Thoracic aorta (tissue), 2 donors: ENCODE data around the gene FAM83G. TPM values are rescaled to one million over a fixed set of nuclear protein-coding genes. Genes with fewer than 3 reads are reported as not detected.
A peak's percentile ranks its signal among the peaks of the same experiment; 100 is the strongest.
"Not testable (repeated sequence)": the region's sequence is repeated elsewhere in the genome, so short reads cannot be mapped to it uniquely, and the experiment has no call there.

ENCODE experiments used
- ATAC-seq: fragments of 150-250 bp; one replicate; pipeline ENCODE4 v1.8.0; 2017; ENCODE audit warnings: low read depth; ENCODE audit not compliant: insufficient number of reproducible peaks, low FRiP score
- DNase-seq: peaks from one replicate; pipeline ENCODE4 v3.0.0-alpha.2; 2020; ENCODE audit warnings: low spot score
- H3K27ac ChIP-seq, 2 donors: fragments of 200-600 bp; sonication (generic); 1 replicate in 1 of 2; 2 replicates in 1 of 2; pipeline ENCODE4 v1.5.1; 2016; ENCODE audit warnings: mild to moderate bottlenecking in 2 of 2, moderate library complexity in 2 of 2
- H3K27me3 ChIP-seq: fragments of 200-600 bp; sonication (generic); replicated peaks from 2 replicates; pipeline ENCODE4 v1.6.0; 2016; ENCODE audit warnings: mild to moderate bottlenecking; ENCODE audit not compliant: insufficient read depth
- H3K36me3 ChIP-seq: fragments of 200-600 bp; sonication (generic); one replicate; pipeline ENCODE4 v1.5.1; 2016
- H3K4me1 ChIP-seq, 2 donors: fragments of 200-600 bp; sonication (generic); 1 replicate in 1 of 2; 2 replicates in 1 of 2; pipeline versions ENCODE4 v1.5.1 to v1.6.0; 2016; ENCODE audit warnings: low read depth in 2 of 2, mild to moderate bottlenecking in 1 of 2; ENCODE audit not compliant: control insufficient read depth in 1 of 2
- H3K4me3 ChIP-seq: fragments of 200-600 bp; sonication (generic); 2 replicates; pipeline ENCODE4 v1.5.1; 2016; ENCODE audit warnings: mild to moderate bottlenecking
- H3K9me3 ChIP-seq: fragments of 200-600 bp; sonication (generic); 2 replicates; pipeline ENCODE4 v1.5.1; 2016
- total RNA-seq, 2 donors: library from RNA; depleted of rRNA; stranded (reverse); fragments of >200 nt; gene quantifications; one replicate each; pipeline versions ENCODE4 v1.1.0 to v1.2.3, GENCODE V29; 2016
- TF ChIP-seq, protein P1 (sequence below): fragments of 200-600 bp; sonication (generic); IDR thresholded peaks from one replicate; pipeline ENCODE4 v1.5.1; 2019; ENCODE audit warnings: antibody characterized with exemption

FAM83G gene
- total RNA-seq, 2 donors from 2014 or later: 10.8 to 19.8 TPM

- ATAC-seq (no peak), DNase-seq (no peak)
- Histone ChIP-seq H3K27me3 (no peaks in the 10 kb centered on the region), H3K4me1 (peaks cover 0 to 17% of the 10 kb centered on the region in 2 donors), H3K36me3 (peaks cover 15% of the 10 kb centered on the region), H3K27ac (no peak overlapping the region), H3K4me3 (no peak overlapping the region), H3K9me3 (no peaks in the 10 kb centered on the region)
- TF ChIP-seq, protein P1, sequence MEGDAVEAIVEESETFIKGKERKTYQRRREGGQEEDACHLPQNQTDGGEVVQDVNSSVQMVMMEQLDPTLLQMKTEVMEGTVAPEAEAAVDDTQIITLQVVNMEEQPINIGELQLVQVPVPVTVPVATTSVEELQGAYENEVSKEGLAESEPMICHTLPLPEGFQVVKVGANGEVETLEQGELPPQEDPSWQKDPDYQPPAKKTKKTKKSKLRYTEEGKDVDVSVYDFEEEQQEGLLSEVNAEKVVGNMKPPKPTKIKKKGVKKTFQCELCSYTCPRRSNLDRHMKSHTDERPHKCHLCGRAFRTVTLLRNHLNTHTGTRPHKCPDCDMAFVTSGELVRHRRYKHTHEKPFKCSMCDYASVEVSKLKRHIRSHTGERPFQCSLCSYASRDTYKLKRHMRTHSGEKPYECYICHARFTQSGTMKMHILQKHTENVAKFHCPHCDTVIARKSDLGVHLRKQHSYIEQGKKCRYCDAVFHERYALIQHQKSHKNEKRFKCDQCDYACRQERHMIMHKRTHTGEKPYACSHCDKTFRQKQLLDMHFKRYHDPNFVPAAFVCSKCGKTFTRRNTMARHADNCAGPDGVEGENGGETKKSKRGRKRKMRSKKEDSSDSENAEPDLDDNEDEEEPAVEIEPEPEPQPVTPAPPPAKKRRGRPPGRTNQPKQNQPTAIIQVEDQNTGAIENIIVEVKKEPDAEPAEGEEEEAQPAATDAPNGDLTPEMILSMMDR: no peak
Measured at GRCh38 chr17:18925187-18925586, 79.4 kb downstream of the FAM83G start.

DNA sequence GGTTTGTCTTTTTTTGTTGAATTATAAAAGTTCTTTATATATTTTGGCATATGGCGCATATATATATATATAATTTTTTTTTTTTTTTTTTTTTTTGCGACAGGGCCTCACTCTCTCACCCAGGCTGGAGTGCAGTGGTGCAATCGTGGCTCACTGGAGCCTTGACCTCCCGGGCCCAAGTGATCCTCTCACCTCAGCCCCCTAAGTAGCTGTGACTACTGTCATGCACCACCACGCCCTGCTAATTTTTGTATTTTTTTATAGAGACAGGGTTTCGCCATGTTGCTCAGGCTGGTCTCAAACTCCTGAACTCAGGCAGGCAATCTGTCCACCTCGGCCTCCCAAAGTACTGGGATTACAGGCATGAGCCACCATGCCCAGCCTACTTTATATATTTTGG lies 82.0 kb downstream of the FAM83G start:
- H3K4me3 ChIP-seq, DNase-seq, H3K36me3 ChIP-seq, ATAC-seq, H3K9me3 ChIP-seq, H3K27ac ChIP-seq, H3K27me3 ChIP-seq: not testable (repeated sequence)
- peaks cover 0 to 17% of the 10 kb centered on the region in 2 donors for H3K4me1 ChIP-seq

- H3K9me3 ChIP-seq: no peaks in the 10 kb centered on the region
- no peak for DNase-seq
- H3K27me3 ChIP-seq: no peaks in the 10 kb centered on the region
- H3K27ac ChIP-seq: peak overlapping the region in 1 of 2 donors; percentile 3
- no peak overlapping the region for H3K4me3 ChIP-seq
- no peaks in the 10 kb centered on the region for H3K36me3 ChIP-seq
- peaks cover 0 to 17% of the 10 kb centered on the region in 2 donors for H3K4me1 ChIP-seq
- ATAC-seq: no peak
- TF ChIP-seq, protein P1: no peak
Measured at GRCh38 chr17:18921912-18922451, 82.6 kb downstream of the FAM83G start.

DNA sequence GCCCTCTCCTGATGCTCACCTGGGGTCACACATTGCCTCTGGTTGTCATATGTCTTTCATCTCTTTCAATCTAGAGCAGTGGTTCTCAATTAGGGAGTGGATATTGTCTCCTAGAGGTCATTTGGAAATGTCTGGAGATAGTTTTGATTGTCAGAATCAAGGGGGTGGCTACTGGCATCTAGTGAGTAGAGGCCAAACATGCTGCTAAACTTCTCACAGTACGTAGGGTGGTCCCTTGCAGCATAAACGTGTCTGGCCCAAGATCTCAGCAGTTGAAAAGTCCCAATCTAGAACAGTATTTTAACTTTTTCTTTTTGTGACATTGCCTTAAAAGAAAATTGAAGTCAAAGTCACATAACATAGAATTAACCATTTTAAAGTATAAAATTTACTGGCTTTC lies 83.1 kb downstream of the FAM83G start:
- Histone ChIP-seq H3K4me3 (no peak overlapping the region), H3K36me3 (no peaks in the 10 kb centered on the region), H3K27ac (peak overlapping the region in 1 of 2 donors; percentile 3), H3K4me1 (peaks cover 0 to 17% of the 10 kb centered on the region in 2 donors), H3K27me3 (no peaks in the 10 kb centered on the region), H3K9me3 (no peaks in the 10 kb centered on the region)
- ATAC-seq: no peak
- no peak for DNase-seq
- TF ChIP-seq, protein P1: no peak

DNA sequence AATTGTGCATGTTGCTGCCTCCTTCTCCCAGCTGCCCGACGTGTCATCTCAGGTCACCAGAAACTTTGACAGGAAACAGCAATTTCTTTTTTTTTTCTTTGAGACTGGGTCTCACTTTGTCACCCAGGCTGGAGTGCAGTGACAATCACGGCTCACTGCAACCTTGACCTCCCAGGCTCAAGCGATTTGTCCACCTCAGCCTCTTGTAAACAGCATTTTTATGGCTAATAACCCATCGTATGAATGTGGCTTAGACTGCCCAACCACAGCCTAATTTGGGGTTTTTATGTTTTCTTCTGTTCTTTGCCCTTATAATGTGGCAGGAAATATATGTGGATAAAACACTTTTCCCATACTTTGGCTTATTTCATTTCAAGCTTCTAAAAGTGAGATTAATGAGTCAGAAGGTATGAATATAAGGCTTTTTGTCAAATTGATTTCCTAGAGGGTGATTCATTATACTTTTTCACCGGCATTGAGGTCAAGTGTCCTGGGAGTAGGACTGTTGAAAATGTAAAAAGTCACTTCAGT lies 83.6 kb downstream of the FAM83G start:
- H3K36me3 ChIP-seq: no peaks in the 10 kb centered on the region
- peaks cover 0 to 17% of the 10 kb centered on the region in 2 donors for H3K4me1 ChIP-seq
- ATAC-seq: no peak
- no peak for DNase-seq
- no peak overlapping the region for H3K4me3 ChIP-seq
- no peaks in the 10 kb centered on the region for H3K9me3 ChIP-seq
- peak overlapping the region in 1 of 2 donors; percentile 3 for H3K27ac ChIP-seq
- TF ChIP-seq, protein P1: no peak
- H3K27me3 ChIP-seq: no peaks in the 10 kb centered on the region

- DNase-seq: no peak
- no peak for ATAC-seq
- Histone ChIP-seq H3K27ac (no peak overlapping the region), H3K9me3 (no peaks in the 10 kb centered on the region), H3K4me3 (no peak overlapping the region), H3K27me3 (no peaks in the 10 kb centered on the region), H3K36me3 (peaks cover 5% of the 10 kb centered on the region), H3K4me1 (peaks cover 0 to 17% of the 10 kb centered on the region in 2 donors)
- TF ChIP-seq, protein P1: no peak
Measured at GRCh38 chr17:18919963-18920362, 84.6 kb downstream of the FAM83G start.
